Mesendoderm (in vitro differentiated cells): ENCODE data around the gene GNAI2. TPM values are rescaled to one million over a fixed set of nuclear protein-coding genes. Genes with fewer than 3 reads are reported as not detected.

Experiments
- DNase-seq: peaks from one replicate; pipeline ENCODE4 v3.0.0; 2013
- H2AK5ac ChIP-seq: 2 replicates; pipeline ENCODE4 v1.6.1; 2013; ENCODE audit warnings: low read length, inconsistent platforms
- H2BK120ac ChIP-seq: 2 replicates; pipeline ENCODE4 v1.6.1; 2013; ENCODE audit warnings: low read depth, mild to moderate bottlenecking, low read length, moderate library complexity, mixed read lengths
- H2BK15ac ChIP-seq: replicated peaks from 2 replicates; pipeline ENCODE4 v1.6.1; 2013; ENCODE audit warnings: low read depth, mild to moderate bottlenecking, moderate library complexity
- H2BK5ac ChIP-seq: 2 replicates; pipeline ENCODE4 v1.6.1; 2013; ENCODE audit warnings: low read length, inconsistent platforms
- H3K18ac ChIP-seq: 2 replicates; pipeline ENCODE4 v1.6.1; 2013; ENCODE audit warnings: mild to moderate bottlenecking, low read length, mixed read lengths
- H3K23ac ChIP-seq: one replicate; pipeline ENCODE4 v1.6.1; 2013; ENCODE audit warnings: low read length
- H3K27ac ChIP-seq: 2 replicates; pipeline ENCODE4 v1.5.1; 2013; ENCODE audit warnings: low read depth, mild to moderate bottlenecking, inconsistent platforms, low read length, moderate library complexity
- H3K27me3 ChIP-seq: 2 replicates; pipeline ENCODE4 v1.6.1; 2013; ENCODE audit warnings: low read length, control low read depth, mild to moderate bottlenecking, inconsistent platforms; ENCODE audit not compliant: insufficient read depth, poor library complexity
- H3K36me3 ChIP-seq: 2 replicates; pipeline ENCODE4 v1.6.1; 2013; ENCODE audit warnings: low read length, inconsistent platforms; ENCODE audit not compliant: control insufficient read depth, insufficient read depth
- H3K4ac ChIP-seq: one replicate; pipeline ENCODE4 v1.6.1; 2013; ENCODE audit warnings: low read depth, mild to moderate bottlenecking, low read length, moderate library complexity
- H3K4me1 ChIP-seq: 2 replicates; pipeline ENCODE4 v1.6.1; 2013; ENCODE audit warnings: low read depth, low read length, inconsistent platforms; ENCODE audit not compliant: control insufficient read depth
- H3K4me2 ChIP-seq: 2 replicates; pipeline ENCODE4 v1.6.1; 2013; ENCODE audit warnings: low read length
- H3K4me3 ChIP-seq: 2 replicates; pipeline ENCODE4 v1.5.1; 2013; ENCODE audit warnings: mild to moderate bottlenecking, low read length
- H3K56ac ChIP-seq: one replicate; pipeline ENCODE4 v1.6.1; 2013; ENCODE audit warnings: low read length
- H3K79me1 ChIP-seq: 2 replicates; pipeline ENCODE4 v1.6.1; 2013; ENCODE audit warnings: low read length, inconsistent platforms
- H3K79me2 ChIP-seq: 2 replicates; pipeline ENCODE4 v1.6.1; 2013; ENCODE audit warnings: mild to moderate bottlenecking, low read length; ENCODE audit not compliant: control insufficient read depth, insufficient read depth
- H3K9ac ChIP-seq: 2 replicates; pipeline ENCODE4 v1.6.1; 2013; ENCODE audit warnings: low read length, inconsistent platforms
- H4K5ac ChIP-seq: one replicate; pipeline ENCODE4 v1.6.1; 2013; ENCODE audit warnings: low read length
- H4K8ac ChIP-seq: one replicate; pipeline ENCODE4 v1.6.1; 2013; ENCODE audit warnings: low read depth, mild to moderate bottlenecking, control low read depth, low read length, moderate library complexity
- WGBS: extraction: QIAGEN DNeasy Blood & Tissue Kit; methylation state at CpG from one replicate; pipeline ENCODE4 v1.1.7; 2013; ENCODE audit warnings: low lambda C conversion rate, missing lambda C conversion rate; ENCODE audit not compliant: insufficient coverage; ENCODE audit errors: extremely low coverage; 5-methylcytosine and 5-hydroxymethylcytosine counted together
- small RNA-seq: library from polyadenylated mRNA; stranded (forward); fragments of <200 nt; extraction: miRNeasy Mini kit (QIAGEN cat#:217004); gene quantifications from one replicate; pipeline ENCODE3, GENCODE V24; 2013; ENCODE audit not compliant: insufficient read depth

GNAI2 gene

GRCh38 chr3:50302095-50303012 is 66.3 kb downstream of the GNAI2 start:
- H3K9ac ChIP-seq, result no peak overlapping the region
- H3K79me2 ChIP-seq, result no peaks in the 10 kb centered on the region
- H3K4me1 ChIP-seq, result peaks cover 6% of the 10 kb centered on the region
- H2BK5ac ChIP-seq, result no peak overlapping the region
- H4K8ac ChIP-seq, result no peak overlapping the region
- no peak overlapping the region for H3K4ac ChIP-seq
- H3K4me3 ChIP-seq, result no peak overlapping the region
- no peak overlapping the region for H3K23ac ChIP-seq
- no peak overlapping the region for H3K4me2 ChIP-seq
- no peaks in the 10 kb centered on the region for H3K27me3 ChIP-seq
- no peak overlapping the region for H3K18ac ChIP-seq
- no peaks in the 10 kb centered on the region for H3K36me3 ChIP-seq
- H3K79me1 ChIP-seq, result no peaks in the 10 kb centered on the region
- H2BK120ac ChIP-seq, result no peak overlapping the region
- no peak overlapping the region for H4K5ac ChIP-seq
- DNase-seq, result no peak
- no peak overlapping the region for H3K27ac ChIP-seq
- no peak overlapping the region for H2BK15ac ChIP-seq
- H3K56ac ChIP-seq, result peak overlapping the region; percentile 35
- no peak overlapping the region for H2AK5ac ChIP-seq
- no CpG with 5 or more reads among the region's 32 CpGs for WGBS

- WGBS, result no CpG with 5 or more reads among the region's 14 CpGs
- no peak within 1 kb of the TSS for H3K4me2 ChIP-seq
Measured at GRCh38 chr3:50303013-50303815, 67.2 kb downstream of the GNAI2 start, which contains the start of gene HYAL1. HYAL1 (minus strand) TSS chr3:50303574; CDS start chr3:50302956, 618 bp downstream.

GRCh38 chr3:50304601-50305000 is 68.6 kb downstream of the GNAI2 start:
- no peak overlapping the region for H2BK120ac ChIP-seq
- H3K4me2 ChIP-seq, result no peak overlapping the region
- H3K18ac ChIP-seq, result no peak overlapping the region
- H3K4me3 ChIP-seq, result no peak overlapping the region
- no peak for DNase-seq
- no peak overlapping the region for H3K56ac ChIP-seq
- H3K23ac ChIP-seq, result no peak overlapping the region
- peaks cover 5% of the 10 kb centered on the region for H3K4me1 ChIP-seq
- no peak overlapping the region for H4K5ac ChIP-seq
- H3K36me3 ChIP-seq, result no peaks in the 10 kb centered on the region
- H3K27ac ChIP-seq, result no peak overlapping the region
- no peak overlapping the region for H2AK5ac ChIP-seq
- no peak overlapping the region for H4K8ac ChIP-seq
- no peak overlapping the region for H3K4ac ChIP-seq
- H3K27me3 ChIP-seq, result no peaks in the 10 kb centered on the region
- H2BK5ac ChIP-seq, result no peak overlapping the region
- no peak overlapping the region for H2BK15ac ChIP-seq
- no peaks in the 10 kb centered on the region for H3K79me1 ChIP-seq
- no peak overlapping the region for H3K9ac ChIP-seq
- no peaks in the 10 kb centered on the region for H3K79me2 ChIP-seq

More at GRCh38 chr3:50303013-50303815, 67.2 kb downstream of the GNAI2 start, which contains the start of gene HYAL1:
- Histone ChIP-seq H3K36me3 (no peaks in the 10 kb centered on the region), H3K23ac (no peak within 1 kb of the TSS), H2BK15ac (no peak within 1 kb of the TSS), H3K79me1 (no peaks in the 10 kb centered on the region), H3K4me3 (no peak within 1 kb of the TSS), H2BK5ac (no peak within 1 kb of the TSS), H4K5ac (no peak within 1 kb of the TSS), H3K4ac (no peak within 1 kb of the TSS), H2BK120ac (no peak within 1 kb of the TSS), H3K4me1 (peaks cover 6% of the 10 kb centered on the region), H3K9ac (peak within 1 kb of the TSS; percentile 25), H3K18ac (no peak within 1 kb of the TSS), H3K27me3 (no peaks in the 10 kb centered on the region), H2AK5ac (no peak within 1 kb of the TSS), H4K8ac (no peak within 1 kb of the TSS), H3K27ac (no peak within 1 kb of the TSS), H3K56ac (peak within 1 kb of the TSS; percentile 35), H3K79me2 (no peaks in the 10 kb centered on the region)
- DNase-seq, result peak; percentile 84

Small RNA genes within 50 kb of the gene (small RNA-seq; reads per million reads assigned to genes)
- not detected for gene MIR5787
